Liver (tissue), 9 donors: ENCODE results near the gene TUBA4B. TPM values are rescaled to one million over a fixed set of nuclear protein-coding genes. Genes with fewer than 3 reads are reported as not detected.
A peak's percentile ranks its signal among the peaks of the same experiment; 100 is the strongest.

Experiments
- DNase-seq: peaks from one replicate; pipeline ENCODE4 v3.0.0-alpha.2; 2017; ENCODE audit warnings: low spot score
- H3K27ac ChIP-seq, 2 donors: one replicate each; pipeline ENCODE4 v1.7.0; 2013; ENCODE audit warnings: inconsistent platforms in 2 of 2, low read length in 2 of 2, control low read depth in 1 of 2, low read depth in 1 of 2, mild to moderate bottlenecking in 1 of 2
- H3K27me3 ChIP-seq, 4 donors: one replicate each; pipeline versions ENCODE4 v1.6.1 to v1.7.0; 2013; ENCODE audit warnings: low read length in 3 of 4, inconsistent platforms in 1 of 4, mild to moderate bottlenecking in 1 of 4, moderate library complexity in 1 of 4; ENCODE audit not compliant: control insufficient read depth in 4 of 4, insufficient read depth in 4 of 4
- H3K36me3 ChIP-seq, 4 donors: one replicate each; pipeline versions ENCODE4 v1.6.1 to v1.7.0; 2013; ENCODE audit warnings: low read length in 3 of 4, mild to moderate bottlenecking in 3 of 4, low read depth in 1 of 4, moderate library complexity in 1 of 4; ENCODE audit not compliant: control insufficient read depth in 4 of 4, insufficient read depth in 3 of 4
- H3K4me1 ChIP-seq, 4 donors: one replicate each; pipeline versions ENCODE4 v1.6.1 to v1.7.0; 2013; ENCODE audit warnings: low read length in 3 of 4, mild to moderate bottlenecking in 3 of 4, moderate library complexity in 1 of 4; ENCODE audit not compliant: control insufficient read depth in 4 of 4, insufficient read depth in 4 of 4
- H3K4me3 ChIP-seq, 3 donors: one replicate each; pipeline versions ENCODE4 v1.6.1 to v1.7.0; 2013; ENCODE audit warnings: low read length in 3 of 3, control low read depth in 1 of 3, low read depth in 1 of 3, mild to moderate bottlenecking in 1 of 3
- H3K9ac ChIP-seq, 2 donors: one replicate each; pipeline ENCODE4 v1.7.0; 2013; ENCODE audit warnings: low read length in 2 of 2, mild to moderate bottlenecking in 2 of 2, moderate library complexity in 2 of 2, control low read depth in 1 of 2, low read depth in 1 of 2
- H3K9me3 ChIP-seq, 4 donors: one replicate each; pipeline versions ENCODE4 v1.6.1 to v1.7.0; 2013; ENCODE audit warnings: low read length in 3 of 4; ENCODE audit not compliant: control insufficient read depth in 4 of 4
- EGR1 ChIP-seq, 2 donors: IDR thresholded peaks; 2 replicates each; pipeline ENCODE4 v1.6.1; 2016 to 2018; ENCODE audit warnings: antibody characterized with exemption in 2 of 2, low read depth in 2 of 2
- FOXA1 ChIP-seq: IDR thresholded peaks from 2 replicates; pipeline ENCODE4 v1.6.1; 2016; ENCODE audit warnings: antibody characterized with exemption
- FOXA2 ChIP-seq: IDR thresholded peaks from 2 replicates; pipeline ENCODE4 v1.6.1; 2016; ENCODE audit warnings: antibody characterized with exemption
- GABPA ChIP-seq, 2 donors: IDR thresholded peaks in 1 of 2; conservative IDR thresholded peaks in 1 of 2; 2 replicates each; pipeline ENCODE4 v1.6.1; 2016; ENCODE audit warnings: antibody characterized with exemption in 2 of 2, mild to moderate bottlenecking in 1 of 2, moderate library complexity in 1 of 2
- HNF4A ChIP-seq, 2 donors: conservative IDR thresholded peaks; 2 replicates each; pipeline ENCODE4 v1.6.1; 2016; ENCODE audit warnings: antibody characterized with exemption in 2 of 2, mild to moderate bottlenecking in 2 of 2
- HNF4G ChIP-seq: IDR thresholded peaks from 2 replicates; pipeline ENCODE4 v1.6.1; 2016; ENCODE audit warnings: antibody characterized with exemption
- NR2F2 ChIP-seq: IDR thresholded peaks from 2 replicates; pipeline ENCODE4 v1.6.1; 2016; ENCODE audit warnings: antibody characterized with exemption
- RAD21 ChIP-seq, 2 donors: IDR thresholded peaks; 2 replicates each; pipeline ENCODE4 v1.6.1; 2016; ENCODE audit warnings: antibody characterized with exemption in 2 of 2, mild to moderate bottlenecking in 2 of 2
- RXRA ChIP-seq, 2 donors: IDR thresholded peaks; 2 replicates each; pipeline ENCODE4 v1.6.1; 2017 to 2018; ENCODE audit warnings: antibody characterized with exemption in 2 of 2, mild to moderate bottlenecking in 1 of 2
- SP1 ChIP-seq: IDR thresholded peaks from 2 replicates; pipeline ENCODE4 v1.6.1; 2018; ENCODE audit warnings: antibody characterized with exemption, mild to moderate bottlenecking
- TAF1 ChIP-seq: conservative IDR thresholded peaks from 2 replicates; pipeline ENCODE4 v1.6.1; 2016; ENCODE audit warnings: antibody characterized with exemption, mild to moderate bottlenecking
- WGBS: extraction: QIAGEN DNeasy Blood & Tissue Kit; methylation state at CpG from one replicate; pipeline ENCODE4 v1.1.7; 2013; 5-methylcytosine and 5-hydroxymethylcytosine counted together
- polyA plus RNA-seq, 2 donors: library from polyadenylated mRNA; stranded (reverse) in 1 of 2; unstranded in 1 of 2; fragments of 200-250 nt in 1 of 2; fragments of >200 nt in 1 of 2; fragmentation: Nextera tagmentation in 1 of 2; extraction: Ambion mirVana in 1 of 2; gene quantifications; one replicate each; pipeline versions ENCODE4 v1.2.1 to v1.2.3, GENCODE V29; 2013 to 2015
- total RNA-seq, 2 donors: library from RNA; depleted of rRNA; stranded (reverse); fragments of >200 nt; gene quantifications; one replicate each; pipeline ENCODE4 v1.2.3, GENCODE V29; 2014
- TF ChIP-seq, protein P1 (sequence below): IDR thresholded peaks from 2 replicates; pipeline ENCODE4 v1.6.1; 2016; ENCODE audit warnings: antibody characterized with exemption
- TF ChIP-seq, protein P2 (sequence below): fragments of 150-350 bp; IDR thresholded peaks from 2 replicates; pipeline ENCODE4 v1.5.1; 2017; ENCODE audit warnings: improper control_type of control experiment, low read depth, low read length; ENCODE audit not compliant: missing input control
- TF ChIP-seq, protein P3 (sequence below): IDR thresholded peaks from 2 replicates; pipeline ENCODE4 v1.6.1; 2016; ENCODE audit warnings: antibody characterized with exemption, mild to moderate bottlenecking
- TF ChIP-seq, protein P4 (sequence below): IDR thresholded peaks from 2 replicates; pipeline ENCODE4 v1.6.1; 2016; ENCODE audit warnings: antibody characterized with exemption
- donor health status: healthy.
- donor health status: healthy.
- donor health status: healthy.
- donor health status: healthy.
- donor health status: healthy.

Gene TUBA4B
- total and polyA plus RNA-seq, 4 donors, result 0.08 to 0.20 (median 0.19) TPM; not detected in 1

DNA sequence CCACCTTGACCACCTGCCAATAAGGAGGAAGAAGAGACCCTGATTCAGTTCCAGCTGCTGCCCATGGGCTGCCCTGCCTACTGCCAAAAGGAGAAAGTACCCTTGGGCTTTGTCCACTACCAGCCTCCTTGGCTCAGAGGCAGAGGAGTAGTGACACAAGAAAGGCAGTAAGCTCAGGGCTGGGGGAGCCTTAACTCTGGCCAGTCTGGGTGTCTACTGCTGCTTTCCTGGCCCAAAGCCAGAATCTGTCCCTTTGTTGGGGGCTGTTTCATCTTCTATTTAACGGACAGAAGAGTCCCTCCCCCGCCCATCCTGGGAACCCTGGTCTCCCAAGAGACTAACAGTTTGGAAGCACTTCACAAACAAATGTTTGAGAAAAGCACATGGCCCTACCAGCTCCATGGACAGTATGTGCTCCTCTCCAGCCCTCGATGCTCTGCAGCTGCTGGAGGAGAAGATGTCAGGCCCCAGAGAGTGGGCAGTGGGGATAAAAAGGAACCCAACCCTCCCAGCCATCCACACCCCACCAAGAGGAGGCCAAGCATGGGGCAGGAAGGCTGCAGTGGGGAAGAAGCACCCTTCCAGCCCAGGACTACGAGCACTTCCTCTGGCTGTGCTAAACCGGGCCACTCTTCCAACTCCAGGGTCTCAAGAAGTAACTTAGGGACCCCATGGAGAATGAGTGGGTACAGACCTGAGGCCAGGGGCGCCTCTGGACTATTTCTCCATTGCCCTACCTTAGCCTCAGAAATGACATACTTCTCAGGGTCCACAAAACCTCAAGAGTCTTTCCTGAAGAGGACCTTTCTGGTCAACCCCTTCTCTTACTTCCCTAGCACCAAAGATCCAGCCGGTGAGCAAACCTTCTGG, 24.8 kb upstream of the TUBA4B start:
- TF ChIP-seq EGR1 (IDR thresholded peaks at IDR 0.05; ENCODE audit: low read depth in 2 of 2) (no peak), TAF1 (no peak), FOXA2 (no peak), NR2F2 (no peak), RAD21 (IDR thresholded peaks at IDR 0.05) (no peak), SP1 (no peak), GABPA (IDR thresholded peaks at IDR 0.05 in 1 of 2, conservative IDR thresholded peaks at IDR 0.05 in 1 of 2) (no peak), RXRA (IDR thresholded peaks at IDR 0.05) (no peak), HNF4G (no peak), HNF4A (conservative IDR thresholded peaks at IDR 0.05) (no peak), FOXA1 (no peak)
- TF ChIP-seq, protein P1, sequence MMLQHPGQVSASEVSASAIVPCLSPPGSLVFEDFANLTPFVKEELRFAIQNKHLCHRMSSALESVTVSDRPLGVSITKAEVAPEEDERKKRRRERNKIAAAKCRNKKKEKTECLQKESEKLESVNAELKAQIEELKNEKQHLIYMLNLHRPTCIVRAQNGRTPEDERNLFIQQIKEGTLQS, result no peak
- TF ChIP-seq, protein P2, sequence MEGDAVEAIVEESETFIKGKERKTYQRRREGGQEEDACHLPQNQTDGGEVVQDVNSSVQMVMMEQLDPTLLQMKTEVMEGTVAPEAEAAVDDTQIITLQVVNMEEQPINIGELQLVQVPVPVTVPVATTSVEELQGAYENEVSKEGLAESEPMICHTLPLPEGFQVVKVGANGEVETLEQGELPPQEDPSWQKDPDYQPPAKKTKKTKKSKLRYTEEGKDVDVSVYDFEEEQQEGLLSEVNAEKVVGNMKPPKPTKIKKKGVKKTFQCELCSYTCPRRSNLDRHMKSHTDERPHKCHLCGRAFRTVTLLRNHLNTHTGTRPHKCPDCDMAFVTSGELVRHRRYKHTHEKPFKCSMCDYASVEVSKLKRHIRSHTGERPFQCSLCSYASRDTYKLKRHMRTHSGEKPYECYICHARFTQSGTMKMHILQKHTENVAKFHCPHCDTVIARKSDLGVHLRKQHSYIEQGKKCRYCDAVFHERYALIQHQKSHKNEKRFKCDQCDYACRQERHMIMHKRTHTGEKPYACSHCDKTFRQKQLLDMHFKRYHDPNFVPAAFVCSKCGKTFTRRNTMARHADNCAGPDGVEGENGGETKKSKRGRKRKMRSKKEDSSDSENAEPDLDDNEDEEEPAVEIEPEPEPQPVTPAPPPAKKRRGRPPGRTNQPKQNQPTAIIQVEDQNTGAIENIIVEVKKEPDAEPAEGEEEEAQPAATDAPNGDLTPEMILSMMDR, result no peak
- TF ChIP-seq, protein P3, sequence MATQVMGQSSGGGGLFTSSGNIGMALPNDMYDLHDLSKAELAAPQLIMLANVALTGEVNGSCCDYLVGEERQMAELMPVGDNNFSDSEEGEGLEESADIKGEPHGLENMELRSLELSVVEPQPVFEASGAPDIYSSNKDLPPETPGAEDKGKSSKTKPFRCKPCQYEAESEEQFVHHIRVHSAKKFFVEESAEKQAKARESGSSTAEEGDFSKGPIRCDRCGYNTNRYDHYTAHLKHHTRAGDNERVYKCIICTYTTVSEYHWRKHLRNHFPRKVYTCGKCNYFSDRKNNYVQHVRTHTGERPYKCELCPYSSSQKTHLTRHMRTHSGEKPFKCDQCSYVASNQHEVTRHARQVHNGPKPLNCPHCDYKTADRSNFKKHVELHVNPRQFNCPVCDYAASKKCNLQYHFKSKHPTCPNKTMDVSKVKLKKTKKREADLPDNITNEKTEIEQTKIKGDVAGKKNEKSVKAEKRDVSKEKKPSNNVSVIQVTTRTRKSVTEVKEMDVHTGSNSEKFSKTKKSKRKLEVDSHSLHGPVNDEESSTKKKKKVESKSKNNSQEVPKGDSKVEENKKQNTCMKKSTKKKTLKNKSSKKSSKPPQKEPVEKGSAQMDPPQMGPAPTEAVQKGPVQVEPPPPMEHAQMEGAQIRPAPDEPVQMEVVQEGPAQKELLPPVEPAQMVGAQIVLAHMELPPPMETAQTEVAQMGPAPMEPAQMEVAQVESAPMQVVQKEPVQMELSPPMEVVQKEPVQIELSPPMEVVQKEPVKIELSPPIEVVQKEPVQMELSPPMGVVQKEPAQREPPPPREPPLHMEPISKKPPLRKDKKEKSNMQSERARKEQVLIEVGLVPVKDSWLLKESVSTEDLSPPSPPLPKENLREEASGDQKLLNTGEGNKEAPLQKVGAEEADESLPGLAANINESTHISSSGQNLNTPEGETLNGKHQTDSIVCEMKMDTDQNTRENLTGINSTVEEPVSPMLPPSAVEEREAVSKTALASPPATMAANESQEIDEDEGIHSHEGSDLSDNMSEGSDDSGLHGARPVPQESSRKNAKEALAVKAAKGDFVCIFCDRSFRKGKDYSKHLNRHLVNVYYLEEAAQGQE, result no peak
- TF ChIP-seq, protein P4, sequence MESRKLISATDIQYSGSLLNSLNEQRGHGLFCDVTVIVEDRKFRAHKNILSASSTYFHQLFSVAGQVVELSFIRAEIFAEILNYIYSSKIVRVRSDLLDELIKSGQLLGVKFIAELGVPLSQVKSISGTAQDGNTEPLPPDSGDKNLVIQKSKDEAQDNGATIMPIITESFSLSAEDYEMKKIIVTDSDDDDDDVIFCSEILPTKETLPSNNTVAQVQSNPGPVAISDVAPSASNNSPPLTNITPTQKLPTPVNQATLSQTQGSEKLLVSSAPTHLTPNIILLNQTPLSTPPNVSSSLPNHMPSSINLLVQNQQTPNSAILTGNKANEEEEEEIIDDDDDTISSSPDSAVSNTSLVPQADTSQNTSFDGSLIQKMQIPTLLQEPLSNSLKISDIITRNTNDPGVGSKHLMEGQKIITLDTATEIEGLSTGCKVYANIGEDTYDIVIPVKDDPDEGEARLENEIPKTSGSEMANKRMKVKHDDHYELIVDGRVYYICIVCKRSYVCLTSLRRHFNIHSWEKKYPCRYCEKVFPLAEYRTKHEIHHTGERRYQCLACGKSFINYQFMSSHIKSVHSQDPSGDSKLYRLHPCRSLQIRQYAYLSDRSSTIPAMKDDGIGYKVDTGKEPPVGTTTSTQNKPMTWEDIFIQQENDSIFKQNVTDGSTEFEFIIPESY, result no peak
- peaks cover 14 to 41% (median 36%) of the 10 kb centered on the region in 4 donors for H3K36me3 ChIP-seq
- H3K9me3 ChIP-seq, result no peaks in the 10 kb centered on the region
- WGBS, result 61% methylated on average over 7 of the region's 7 CpGs
- H3K4me3 ChIP-seq, result peak overlapping the region; percentile 75 to 94 (median 87)
- peak overlapping the region; percentile 90 to 97 for H3K27ac ChIP-seq
- no peaks in the 10 kb centered on the region for H3K27me3 ChIP-seq
- peaks cover 7 to 22% (median 18%) of the 10 kb centered on the region in 4 donors for H3K4me1 ChIP-seq
- peak overlapping the region; percentile 85 to 89 for H3K9ac ChIP-seq
- peak; percentile 55 for DNase-seq
